Measurements from ENCODE around the gene CARHSP1.

The CARHSP1 gene

DNA sequence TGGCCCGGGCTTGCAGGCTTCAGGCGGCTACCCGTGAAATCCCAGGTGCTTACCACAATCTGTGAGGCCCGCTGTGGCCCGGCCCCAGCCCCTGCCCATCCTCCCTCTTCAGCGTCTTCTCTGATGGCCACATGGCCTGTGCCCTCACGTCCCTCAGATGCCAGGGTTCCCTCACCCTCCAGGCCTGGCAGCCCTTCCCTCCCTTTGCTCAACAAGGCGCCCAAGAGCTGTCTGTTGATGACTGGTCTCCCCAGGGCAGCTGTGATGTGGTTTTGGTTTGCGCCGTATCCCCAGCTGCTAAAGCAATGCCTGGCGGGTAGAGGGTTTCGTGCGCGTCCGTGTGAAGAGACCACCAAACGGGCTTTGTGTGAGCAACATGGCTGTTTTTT, 36.1 kb downstream of the CARHSP1 start:
- TF ChIP-seq L3MBTL2 (conservative IDR thresholded peaks at IDR 0.05) (no peak), BHLHE40 (IDR thresholded peaks at IDR 0.05; ENCODE audit: borderline replicate concordance) (no peak), FOXK2 (IDR thresholded peaks at IDR 0.05) (no peak), SP1 (IDR thresholded peaks at IDR 0.05) (no peak), FOXA1 (IDR thresholded peaks at IDR 0.05) (no peak), HDGF (IDR thresholded peaks at IDR 0.05; ENCODE audit: borderline replicate concordance) (no peak), SUZ12 (IDR thresholded peaks at IDR 0.05) (no peak), ARNT (IDR thresholded peaks at IDR 0.05) (no peak), LEF1 (IDR thresholded peaks at IDR 0.05; ENCODE audit: borderline replicate concordance) (no peak), ZNF384 (IDR thresholded peaks at IDR 0.05) (no peak), ELF4 (IDR thresholded peaks at IDR 0.05) (no peak), NFRKB (IDR thresholded peaks at IDR 0.05) (no peak), TARDBP (IDR thresholded peaks at IDR 0.05) (no peak), FOXM1 (IDR thresholded peaks at IDR 0.05; ENCODE audit: borderline replicate concordance) (no peak), CTBP1 (IDR thresholded peaks at IDR 0.05; ENCODE audit: borderline replicate concordance) (no peak)
- TF ChIP-seq, protein P1, sequence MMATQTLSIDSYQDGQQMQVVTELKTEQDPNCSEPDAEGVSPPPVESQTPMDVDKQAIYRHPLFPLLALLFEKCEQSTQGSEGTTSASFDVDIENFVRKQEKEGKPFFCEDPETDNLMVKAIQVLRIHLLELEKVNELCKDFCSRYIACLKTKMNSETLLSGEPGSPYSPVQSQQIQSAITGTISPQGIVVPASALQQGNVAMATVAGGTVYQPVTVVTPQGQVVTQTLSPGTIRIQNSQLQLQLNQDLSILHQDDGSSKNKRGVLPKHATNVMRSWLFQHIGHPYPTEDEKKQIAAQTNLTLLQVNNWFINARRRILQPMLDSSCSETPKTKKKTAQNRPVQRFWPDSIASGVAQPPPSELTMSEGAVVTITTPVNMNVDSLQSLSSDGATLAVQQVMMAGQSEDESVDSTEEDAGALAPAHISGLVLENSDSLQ (IDR thresholded peaks at IDR 0.05) = no peak
- DNase-seq (ENCODE audit: extremely low spot score) = no peak
- POLR2A ChIA-PET = no interaction called here
- CTCF ChIA-PET = no interaction called here

GRCh38 chr16:8831871-8832716, 36.7 kb downstream of the CARHSP1 start:
- TF ChIP-seq ZNF384 (IDR thresholded peaks at IDR 0.05) = no peak
- no peak for TF ChIP-seq CTBP1 (IDR thresholded peaks at IDR 0.05; ENCODE audit: borderline replicate concordance)
- no peak for TF ChIP-seq HDGF (IDR thresholded peaks at IDR 0.05; ENCODE audit: borderline replicate concordance)
- no peak for TF ChIP-seq FOXK2 (IDR thresholded peaks at IDR 0.05)
- TF ChIP-seq ELF4 (IDR thresholded peaks at IDR 0.05) = no peak
- TF ChIP-seq, protein P1 (IDR thresholded peaks at IDR 0.05) = no peak
- no peak for TF ChIP-seq NFRKB (IDR thresholded peaks at IDR 0.05)
- TF ChIP-seq L3MBTL2 (conservative IDR thresholded peaks at IDR 0.05) = no peak
- no peak for TF ChIP-seq FOXM1 (IDR thresholded peaks at IDR 0.05; ENCODE audit: borderline replicate concordance)
- no peak for TF ChIP-seq SUZ12 (IDR thresholded peaks at IDR 0.05)
- TF ChIP-seq ARNT (IDR thresholded peaks at IDR 0.05) = no peak
- CTCF ChIA-PET = no interaction called here
- POLR2A ChIA-PET = no interaction called here
- DNase-seq (ENCODE audit: extremely low spot score) = no peak

- TF ChIP-seq, protein P1 (IDR thresholded peaks at IDR 0.05) = no peak
- TF ChIP-seq LEF1 (IDR thresholded peaks at IDR 0.05; ENCODE audit: borderline replicate concordance) (no peak), FOXA1 (IDR thresholded peaks at IDR 0.05) (no peak), NFRKB (IDR thresholded peaks at IDR 0.05) (no peak), BHLHE40 (IDR thresholded peaks at IDR 0.05; ENCODE audit: borderline replicate concordance) (no peak), TARDBP (IDR thresholded peaks at IDR 0.05) (no peak), L3MBTL2 (conservative IDR thresholded peaks at IDR 0.05) (no peak), ELF4 (IDR thresholded peaks at IDR 0.05) (no peak), HDGF (IDR thresholded peaks at IDR 0.05; ENCODE audit: borderline replicate concordance) (no peak), SP1 (IDR thresholded peaks at IDR 0.05) (no peak), CTBP1 (IDR thresholded peaks at IDR 0.05; ENCODE audit: borderline replicate concordance) (no peak)
- DNase-seq (ENCODE audit: extremely low spot score) = no peak
- POLR2A ChIA-PET = no interaction called here
- CTCF ChIA-PET = no interaction called here
Observed at GRCh38 chr16:8831450-8831849, 37.4 kb downstream of the CARHSP1 start.

DNA sequence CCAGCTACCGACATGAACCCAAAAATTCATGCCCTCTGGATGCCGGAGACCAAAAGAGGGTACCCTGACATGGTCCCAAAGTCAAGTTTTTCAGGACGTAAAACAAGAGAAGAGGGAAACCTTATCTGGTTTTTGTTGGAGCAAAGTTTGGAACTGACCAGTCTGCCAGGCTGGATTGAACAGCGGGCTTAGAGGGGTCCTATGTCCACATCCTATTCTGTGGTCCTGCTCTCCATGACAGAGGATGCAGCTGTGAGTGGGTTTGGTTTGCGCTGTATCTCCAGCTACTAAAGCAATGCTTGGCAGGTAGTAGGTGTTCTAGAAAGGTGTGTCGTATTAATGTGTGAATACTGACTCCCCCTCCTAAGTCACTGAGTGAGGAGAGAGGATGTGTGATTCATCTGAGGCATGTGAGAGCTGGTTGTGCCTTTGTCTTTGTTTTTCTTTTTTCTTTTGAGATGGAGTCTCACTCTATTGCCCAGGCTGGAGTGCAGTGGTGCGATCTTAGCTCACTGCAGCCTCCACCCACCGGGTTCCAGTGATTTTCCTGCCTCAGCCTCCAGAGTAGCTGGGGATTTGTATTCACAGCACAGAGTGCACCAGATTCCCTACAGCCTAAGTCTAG, 40.2 kb downstream of the CARHSP1 start:
- POLR2A ChIA-PET = no interaction called here
- TF ChIP-seq ARNT (IDR thresholded peaks at IDR 0.05) (no peak), L3MBTL2 (conservative IDR thresholded peaks at IDR 0.05) (no peak), FOXA1 (IDR thresholded peaks at IDR 0.05) (no peak), ZNF384 (IDR thresholded peaks at IDR 0.05) (no peak), CTBP1 (IDR thresholded peaks at IDR 0.05; ENCODE audit: borderline replicate concordance) (no peak), BHLHE40 (IDR thresholded peaks at IDR 0.05; ENCODE audit: borderline replicate concordance) (no peak), FOXM1 (IDR thresholded peaks at IDR 0.05; ENCODE audit: borderline replicate concordance) (no peak), ELF4 (IDR thresholded peaks at IDR 0.05) (no peak), SUZ12 (IDR thresholded peaks at IDR 0.05) (no peak), TARDBP (IDR thresholded peaks at IDR 0.05) (no peak), HDGF (IDR thresholded peaks at IDR 0.05; ENCODE audit: borderline replicate concordance) (no peak), SP1 (IDR thresholded peaks at IDR 0.05) (no peak), FOXK2 (IDR thresholded peaks at IDR 0.05) (no peak), NFRKB (IDR thresholded peaks at IDR 0.05) (no peak)
- TF ChIP-seq, protein P1 (IDR thresholded peaks at IDR 0.05) = no peak
- DNase-seq (ENCODE audit: extremely low spot score) = no peak
- CTCF ChIA-PET = no interaction called here

- POLR2A ChIA-PET = no interaction called here
- DNase-seq (ENCODE audit: extremely low spot score) = no peak
- TF ChIP-seq SUZ12 (IDR thresholded peaks at IDR 0.05) = no peak
- no peak for TF ChIP-seq CTBP1 (IDR thresholded peaks at IDR 0.05; ENCODE audit: borderline replicate concordance)
- no peak for TF ChIP-seq SP1 (IDR thresholded peaks at IDR 0.05)
- TF ChIP-seq FOXM1 (IDR thresholded peaks at IDR 0.05; ENCODE audit: borderline replicate concordance) = no peak
- TF ChIP-seq NFRKB (IDR thresholded peaks at IDR 0.05) = no peak
- no peak for TF ChIP-seq L3MBTL2 (conservative IDR thresholded peaks at IDR 0.05)
- TF ChIP-seq FOXK2 (IDR thresholded peaks at IDR 0.05) = no peak
- no peak for TF ChIP-seq ZNF384 (IDR thresholded peaks at IDR 0.05)
- no peak for TF ChIP-seq BHLHE40 (IDR thresholded peaks at IDR 0.05; ENCODE audit: borderline replicate concordance)
- no peak for TF ChIP-seq LEF1 (IDR thresholded peaks at IDR 0.05; ENCODE audit: borderline replicate concordance)
- no peak for TF ChIP-seq FOXA1 (IDR thresholded peaks at IDR 0.05)
- no peak for TF ChIP-seq ELF4 (IDR thresholded peaks at IDR 0.05)
- TF ChIP-seq, protein P1 (IDR thresholded peaks at IDR 0.05) = no peak
- TF ChIP-seq ARNT (IDR thresholded peaks at IDR 0.05) = no peak
- no peak for TF ChIP-seq TARDBP (IDR thresholded peaks at IDR 0.05)
- TF ChIP-seq HDGF (IDR thresholded peaks at IDR 0.05; ENCODE audit: borderline replicate concordance) = no peak
- CTCF ChIA-PET = no interaction called here
Observed at GRCh38 chr16:8826278-8826879, 42.4 kb downstream of the CARHSP1 start.

All from HEK293T (cell line).